Measurements from ENCODE around the gene GTF3C2. TPM values are rescaled to one million over a fixed set of nuclear protein-coding genes. Genes with fewer than 3 reads are reported as not detected.
"Not testable (repeated sequence)": the region's sequence is repeated elsewhere in the genome, so short reads cannot be mapped to it uniquely, and the experiment has no call there.

GTF3C2 gene
- total and polyA plus RNA-seq, 2 of the 4 experiments (the other 2 are of a cell fraction), result 25.5 to 36.9 TPM

DNA sequence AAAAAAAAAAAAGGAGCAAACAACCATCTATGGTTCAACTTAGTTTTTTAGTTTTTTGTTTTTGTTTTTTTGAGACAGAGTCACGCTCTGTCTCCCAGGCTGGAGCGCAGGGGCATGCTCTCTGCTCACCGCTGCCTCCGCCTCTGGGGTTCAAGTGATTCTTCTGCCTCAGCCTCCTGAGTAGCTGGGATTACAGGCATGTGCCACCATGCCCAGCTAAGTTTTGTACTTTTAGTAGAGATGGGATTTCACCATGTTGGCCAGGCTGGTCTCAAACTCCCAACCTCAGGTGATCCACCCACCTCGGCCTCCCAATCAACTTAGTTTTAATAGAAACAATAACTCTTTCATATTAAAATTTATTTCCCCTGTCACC, 3.2 kb downstream of the GTF3C2 start:
- H4K8ac ChIP-seq (ENCODE audit: low read depth in 2 of 2, low read length in 2 of 2); H3K23ac ChIP-seq (ENCODE audit: low read depth, low read length); H3K27ac ChIP-seq (ENCODE audit: insufficient read depth, low read length); H3K4ac ChIP-seq (ENCODE audit: low read depth, low read length); H4K20me1 ChIP-seq (ENCODE audit: insufficient read depth, low read length); H3K14ac ChIP-seq (replicated peaks; ENCODE audit: low read depth, low read length); H2BK20ac ChIP-seq (ENCODE audit: low read depth, low read length); ATAC-seq (ENCODE audit: low read depth); H3K56ac ChIP-seq (ENCODE audit: extremely low read depth, insufficient read depth, low read length); H2AK9ac ChIP-seq (replicated peaks; ENCODE audit: low read depth, low read length, poor library complexity); H3K36me3 ChIP-seq (ENCODE audit: control insufficient read depth, insufficient read depth, low read length); H3K9me3 ChIP-seq (ENCODE audit: control insufficient read depth, insufficient read depth, low read length); H2AFZ ChIP-seq (replicated peaks; ENCODE audit: low read length, poor library complexity); H4K91ac ChIP-seq (ENCODE audit: insufficient read depth, low read depth, low read length); intact Hi-C loops (cut with micrococcal nuclease); H3K9ac ChIP-seq (ENCODE audit: low read depth, low read length); H2BK15ac ChIP-seq (ENCODE audit: low read depth, low read length); in situ Hi-C loops (cut with MboI; ENCODE audit: low sequenced_read_pairs); BruUV-seq (replicated peaks); H3K9me1 ChIP-seq (ENCODE audit: insufficient read depth, low read length); H3K27me3 ChIP-seq (ENCODE audit: control insufficient read depth, insufficient read depth, low read length); DNase-seq; H3K4me2 ChIP-seq (ENCODE audit: low read depth, low read length); H2BK5ac ChIP-seq (ENCODE audit: low read depth, low read length, poor library complexity, severe bottlenecking); dilution Hi-C loops (cut with HindIII; ENCODE audit: low sequenced_read_pairs, unreplicated experiment); H3K4me1 ChIP-seq (ENCODE audit: control insufficient read depth, insufficient read depth, low read length); H4K5ac ChIP-seq (ENCODE audit: low read depth, low read length); H2AK5ac ChIP-seq (ENCODE audit: low read depth, low read length); H3K4me3 ChIP-seq (ENCODE audit: insufficient read depth, low read depth, low read length); H2BK120ac ChIP-seq (ENCODE audit: low read depth, low read length); POLR2A ChIA-PET (ENCODE audit: unreplicated experiment); H3K18ac ChIP-seq (ENCODE audit: low read depth, low read length); CTCF ChIA-PET: not testable (repeated sequence)
- WGBS, 2 experiments (ENCODE audit: extremely low coverage in 2 of 2, insufficient read length in 1 of 2), result no CpG with 5 or more reads among the region's 5 CpGs
- peaks cover 24 to 51% of the 10 kb centered on the region in 2 experiments for H3K79me1 ChIP-seq (ENCODE audit: low read depth in 1 of 2, low read length in 2 of 2)

Measured in IMR-90 (cell line).